ENCODE measurements around the gene STIMATE.

Gene STIMATE

GRCh38 chr3:52851348-52851747 is 46.0 kb downstream of the STIMATE start:
- H3K4me1 Mint-ChIP-seq: peaks cover 5% of the 10 kb centered on the region
- peak; percentile 44 for DNase-seq
- no peak overlapping the region for H3K4me3 Mint-ChIP-seq
- H3K9me3 Mint-ChIP-seq: no peaks in the 10 kb centered on the region
- H3K27ac Mint-ChIP-seq: no peak overlapping the region
- TF ChIP-seq CTCF (IDR thresholded peaks at IDR 0.05): peak; percentile 76
- peaks cover 5% of the 10 kb centered on the region for H3K27me3 Mint-ChIP-seq (ENCODE audit: low read depth, poor library complexity)
- peaks cover 16% of the 10 kb centered on the region for H3K36me3 Mint-ChIP-seq (ENCODE audit: low read depth)

GRCh38 chr3:52849656-52850055 is 47.7 kb downstream of the STIMATE start:
- Mint-ChIP-seq H3K27me3 (ENCODE audit: low read depth, poor library complexity) (peaks cover 5% of the 10 kb centered on the region), H3K36me3 (ENCODE audit: low read depth) (peaks cover 12% of the 10 kb centered on the region), H3K27ac (no peak overlapping the region), H3K4me3 (no peak overlapping the region), H3K9me3 (no peaks in the 10 kb centered on the region), H3K4me1 (peaks cover 14% of the 10 kb centered on the region)
- TF ChIP-seq CTCF (IDR thresholded peaks at IDR 0.05): no peak
- no peak for DNase-seq

GRCh38 chr3:52848617-52849016 is 48.7 kb downstream of the STIMATE start:
- TF ChIP-seq CTCF (IDR thresholded peaks at IDR 0.05): no peak
- Mint-ChIP-seq H3K4me3 (no peak overlapping the region), H3K4me1 (peaks cover 17% of the 10 kb centered on the region), H3K36me3 (ENCODE audit: low read depth) (peaks cover 12% of the 10 kb centered on the region), H3K27ac (no peak overlapping the region), H3K27me3 (ENCODE audit: low read depth, poor library complexity) (peaks cover 5% of the 10 kb centered on the region), H3K9me3 (no peaks in the 10 kb centered on the region)
- DNase-seq: no peak

GRCh38 chr3:52847726-52848125 is 49.6 kb downstream of the STIMATE start:
- no peak for TF ChIP-seq CTCF (IDR thresholded peaks at IDR 0.05)
- Mint-ChIP-seq H3K36me3 (ENCODE audit: low read depth) (peaks cover 12% of the 10 kb centered on the region), H3K9me3 (no peaks in the 10 kb centered on the region), H3K4me1 (peaks cover 26% of the 10 kb centered on the region), H3K27ac (no peak overlapping the region), H3K4me3 (no peak overlapping the region), H3K27me3 (ENCODE audit: low read depth, poor library complexity) (peaks cover 5% of the 10 kb centered on the region)
- no peak for DNase-seq

- H3K27me3 Mint-ChIP-seq (ENCODE audit: low read depth, poor library complexity): peaks cover 5% of the 10 kb centered on the region
- no peaks in the 10 kb centered on the region for H3K9me3 Mint-ChIP-seq
- H3K36me3 Mint-ChIP-seq (ENCODE audit: low read depth): peaks cover 12% of the 10 kb centered on the region
- TF ChIP-seq CTCF (IDR thresholded peaks at IDR 0.05): no peak
- H3K4me1 Mint-ChIP-seq: peaks cover 31% of the 10 kb centered on the region
- no peak for DNase-seq
- H3K27ac Mint-ChIP-seq: no peak overlapping the region
- no peak overlapping the region for H3K4me3 Mint-ChIP-seq
These were observed 50.1 kb downstream of the STIMATE start for GRCh38 chr3:52847241-52847640.

GRCh38 chr3:52846432-52846965 is 50.8 kb downstream of the STIMATE start:
- Mint-ChIP-seq H3K27me3 (ENCODE audit: low read depth, poor library complexity) (peaks cover 5% of the 10 kb centered on the region), H3K36me3 (ENCODE audit: low read depth) (peaks cover 18% of the 10 kb centered on the region), H3K9me3 (no peaks in the 10 kb centered on the region), H3K27ac (peak overlapping the region; percentile 95), H3K4me1 (peaks cover 38% of the 10 kb centered on the region), H3K4me3 (no peak overlapping the region)
- TF ChIP-seq CTCF (IDR thresholded peaks at IDR 0.05): no peak
- no peak for DNase-seq

Measured in nephron progenitor cell (in vitro differentiated cells).